Kidney (tissue), 14 donors: ENCODE results near the gene PCLO. TPM values are rescaled to one million over a fixed set of nuclear protein-coding genes. Genes with fewer than 3 reads are reported as not detected.
"Not testable (repeated sequence)": the region's sequence is repeated elsewhere in the genome, so short reads cannot be mapped to it uniquely, and the experiment has no call there.

Source experiments
- DNase-seq, 5 donors: peaks; one replicate each; pipeline ENCODE4 v3.0.0-alpha.2; 2013 to 2020
- FAIRE-seq: peaks from 2 replicates; lab custom pipeline; 2012; peaks lifted over from hg19 to GRCh38; lab: Jason Lieb, UNC
- H3K27ac ChIP-seq, 2 donors: one replicate each; pipeline ENCODE4 v1.7.0; 2013; ENCODE audit warnings: low read depth in 2 of 2, low read length in 2 of 2, inconsistent platforms in 1 of 2
- H3K27me3 ChIP-seq: one replicate; pipeline ENCODE4 v1.7.1; 2013; ENCODE audit warnings: low read length, inconsistent platforms; ENCODE audit not compliant: control insufficient read depth, insufficient read depth
- H3K36me3 ChIP-seq, 3 donors: one replicate each; pipeline versions ENCODE4 v1.7.0 to v1.7.1; 2013; ENCODE audit warnings: low read length in 3 of 3, control low read depth in 1 of 3, inconsistent platforms in 1 of 3; ENCODE audit not compliant: insufficient read depth in 3 of 3, control insufficient read depth in 2 of 3
- H3K4me1 ChIP-seq, 3 donors: one replicate each; pipeline versions ENCODE4 v1.7.0 to v1.7.1; 2013; ENCODE audit warnings: low read length in 3 of 3, inconsistent platforms in 1 of 3, low read depth in 1 of 3; ENCODE audit not compliant: control insufficient read depth in 2 of 3, insufficient read depth in 2 of 3
- H3K4me3 ChIP-seq, 3 donors: one replicate each; pipeline versions ENCODE4 v1.7.0 to v1.8.1; 2013; ENCODE audit warnings: low read length in 3 of 3, control low read depth in 1 of 3, inconsistent platforms in 1 of 3
- H3K9ac ChIP-seq, 3 donors: one replicate each; pipeline versions ENCODE4 v1.7.0 to v1.7.1; 2013; ENCODE audit warnings: low read length in 3 of 3, control low read depth in 1 of 3, inconsistent platforms in 1 of 3
- H3K9me3 ChIP-seq, 3 donors: one replicate each; pipeline versions ENCODE4 v1.7.0 to v1.7.1; 2013; ENCODE audit warnings: low read length in 3 of 3, control low read depth in 1 of 3, inconsistent platforms in 1 of 3; ENCODE audit not compliant: control insufficient read depth in 2 of 3, insufficient read depth in 1 of 3
- CTCF ChIP-seq: IDR thresholded peaks from 3 replicates; pipeline ENCODE4 v1.5.1; 2012; ENCODE audit warnings: mild to moderate bottlenecking, moderate library complexity, borderline replicate concordance; ENCODE audit not compliant: insufficient read depth; ENCODE audit errors: extremely low read depth
- intact Hi-C: fragments of 100-400 bp; cut with DNase I; formaldehyde crosslinking; loops from one replicate; pipeline ENCODE4 v1.11.1; 2022
- polyA plus RNA-seq: library from polyadenylated mRNA; stranded (reverse); fragments of 350-450 nt; fragmentation: Illumina TruSeq; extraction: RNeasy Lipid Tissue Mini Kit (QIAGEN cat#74804); gene quantifications from one replicate; pipeline ENCODE4 v1.2.3, GENCODE V29; 2014; ENCODE audit warnings: low read depth, low replicate concordance; ENCODE audit not compliant: insufficient read depth
- total RNA-seq: library from RNA; stranded (reverse); fragmentation: NEBNext Ultra II Directional; extraction: Animal tissue kit (Norgen Biotek cat#: 25700); gene quantifications from one replicate; pipeline ENCODE4 v1.2.1, GENCODE V29; 2021
- donor health status: control.
- donor health status: control.
- donor health status: control.
- donor health status: control.
- donor health status: control.
- donor health status: DM: yes; HTN: yes; CAD: no.
- donor health status: Normal renal cell carcinoma (clear cell type).

PCLO gene
- total and polyA plus RNA-seq, 2 donors from 2014 or later = 4.0 to 12.0 TPM

GRCh38 chr7:82897500-82897899 lies 265.2 kb downstream of the PCLO start:
- Histone ChIP-seq H3K36me3 (no peaks in the 10 kb centered on the region), H3K4me3 (no peak overlapping the region), H3K27me3 (no peaks in the 10 kb centered on the region), H3K27ac (no peak overlapping the region), H3K9ac (no peak overlapping the region), H3K4me1 (no peaks in the 10 kb centered on the region), H3K9me3 (no peaks in the 10 kb centered on the region)
- FAIRE-seq (no peak), DNase-seq (no peak)
- intact Hi-C loops = no loop called here
- TF ChIP-seq CTCF = no peak

GRCh38 chr7:82894341-82894740 lies 268.3 kb downstream of the PCLO start:
- DNase-seq, H3K4me1 ChIP-seq, H3K36me3 ChIP-seq, FAIRE-seq, H3K9ac ChIP-seq, intact Hi-C loops, H3K4me3 ChIP-seq, H3K9me3 ChIP-seq, H3K27ac ChIP-seq, H3K27me3 ChIP-seq: not testable (repeated sequence)

DNA sequence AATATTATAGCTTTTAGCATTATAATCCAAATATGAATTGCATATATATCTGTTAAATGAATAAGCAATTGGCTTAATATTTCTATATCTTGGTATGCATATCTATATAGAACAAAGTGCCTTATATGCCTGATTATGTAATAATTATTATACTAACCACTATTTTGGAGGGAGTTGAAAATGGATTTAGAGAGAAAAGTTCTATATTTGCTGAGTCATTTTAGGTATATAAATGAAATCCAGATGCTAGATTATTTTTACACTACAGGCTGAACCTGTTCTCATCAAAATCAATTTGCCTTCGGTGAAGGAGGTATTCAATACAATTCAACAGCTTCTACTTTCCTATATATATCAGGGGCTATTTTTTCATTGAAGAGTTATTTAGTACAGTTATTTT lies 276.4 kb downstream of the PCLO start:
- TF ChIP-seq CTCF = no peak
- Histone ChIP-seq H3K36me3 (no peaks in the 10 kb centered on the region), H3K9me3 (no peaks in the 10 kb centered on the region), H3K9ac (no peak overlapping the region), H3K4me3 (no peak overlapping the region), H3K27ac (no peak overlapping the region), H3K27me3 (no peaks in the 10 kb centered on the region), H3K4me1 (no peaks in the 10 kb centered on the region)
- intact Hi-C loops = no loop called here
- FAIRE-seq = no peak
- no peak for DNase-seq

DNA sequence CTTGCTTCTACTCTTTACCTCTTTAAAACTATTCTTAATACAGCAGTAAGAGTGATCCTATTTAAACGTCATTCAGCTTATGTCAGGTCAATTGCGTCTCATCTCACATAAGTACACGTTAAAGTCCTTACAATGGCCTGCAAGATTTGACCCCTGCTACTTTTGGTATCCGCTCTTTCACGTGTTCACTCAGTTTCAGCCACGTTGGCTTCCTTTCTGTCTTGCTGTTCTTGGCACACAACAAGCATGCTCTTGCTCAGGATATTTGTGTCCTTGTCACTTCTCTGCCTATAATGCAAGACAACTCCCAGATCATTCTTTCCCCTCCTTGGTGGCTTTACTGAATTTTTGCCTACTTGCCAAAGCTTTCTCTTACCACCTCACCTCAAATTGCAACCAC lies 296.8 kb downstream of the PCLO start:
- H3K4me1 ChIP-seq = no peaks in the 10 kb centered on the region
- TF ChIP-seq CTCF = no peak
- no peaks in the 10 kb centered on the region for H3K9me3 ChIP-seq
- no peaks in the 10 kb centered on the region for H3K27me3 ChIP-seq
- no peak overlapping the region for H3K9ac ChIP-seq
- no peaks in the 10 kb centered on the region for H3K36me3 ChIP-seq
- H3K27ac ChIP-seq = no peak overlapping the region
- no peak for FAIRE-seq
- no peak overlapping the region for H3K4me3 ChIP-seq
- intact Hi-C loops = no loop called here
- no peak for DNase-seq
